NK-92 treated with Interleukin-12 subunit alpha and Interleukin-12 subunit beta, amount 100 ng/mL, for 24 hours (cell line): ENCODE measurements around the gene C5AR2.
"Not testable (repeated sequence)": the region's sequence is repeated elsewhere in the genome, so short reads cannot be mapped to it uniquely, and the experiment has no call there.

Experiments used
- DNase-seq: peaks from one replicate; lab custom pipeline; 2025; lab: John Stamatoyannopoulos, UW

The C5AR2 gene

GRCh38 chr19:47387623-47388022 is 55.6 kb downstream of the C5AR2 start:
- DNase-seq, result not testable (repeated sequence)

GRCh38 chr19:47388721-47389120 is 56.7 kb downstream of the C5AR2 start:
- not testable (repeated sequence) for DNase-seq

- DNase-seq, result no peak
These were observed 57.2 kb downstream of the C5AR2 start for GRCh38 chr19:47389150-47389556.

GRCh38 chr19:47390533-47391488 is 58.8 kb downstream of the C5AR2 start:
- no peak for DNase-seq

- DNase-seq, result peak; percentile 50
These were observed 59.7 kb downstream of the C5AR2 start for GRCh38 chr19:47391510-47392223.
